K562 (cell line): ENCODE measurements around the gene NCAPD2. TPM values are rescaled to one million over a fixed set of nuclear protein-coding genes. Genes with fewer than 3 reads are reported as not detected.

Experiments used
- GTF3C2 ChIP-seq: IDR thresholded peaks from 3 replicates; pipeline ENCODE4 v1.6.1; 2011; ENCODE audit warnings: borderline replicate concordance, mild to moderate bottlenecking, moderate library complexity; ENCODE audit not compliant: insufficient read length; ENCODE audit errors: extremely low read depth
- NELFE ChIP-seq: IDR thresholded peaks from 2 replicates; pipeline ENCODE4 v1.6.1; 2011; ENCODE audit warnings: mild to moderate bottlenecking; ENCODE audit not compliant: insufficient read depth, insufficient read length
- PREB ChIP-seq: sonication (generic); formaldehyde crosslinking; IDR thresholded peaks from 2 replicates; pipeline ENCODE4 v1.8.1; 2023; ENCODE audit warnings: mild to moderate bottlenecking, missing genetic modification reagents
- REST ChIP-seq, 2 experiments: fragments of 450-650 bp; formaldehyde crosslinking in 1 of 2; IDR thresholded peaks; 2 replicates each; pipeline versions ENCODE4 v1.4.0 to v1.6.1; 2014 to 2020; ENCODE audit warnings: mild to moderate bottlenecking in 2 of 2, borderline replicate concordance in 1 of 2, low read depth in 1 of 2
- ZNF146 ChIP-seq: IDR thresholded peaks from one replicate; pipeline ENCODE4 v1.6.1; 2018; ENCODE audit warnings: missing compliant biosample characterization; ENCODE audit not compliant: unreplicated experiment
- ZNF668 ChIP-seq: fragments of 250-450 bp; sonication (Bioruptor Pico); IDR thresholded peaks from 2 replicates; pipeline ENCODE4 v1.8.0; 2022; ENCODE audit warnings: mild to moderate bottlenecking, inconsistent platforms
- polyA plus RNA-seq, 8 experiments: library from polyadenylated mRNA; depleted of rRNA in 4 of 8; stranded (reverse) in 5 of 8; unstranded in 3 of 8; fragments of >200 nt; fragmentation: Nextera tagmentation in 2 of 8; fragmentation: Illumina TruSeq in 1 of 8; extraction: Ambion mirVana in 2 of 8; extraction: Trizol in 1 of 8; gene quantifications; 2 replicates each; pipeline versions ENCODE4 v1.2.1 to v1.2.3, GENCODE V29; 2011 to 2014; ENCODE audit warnings: inconsistent platforms in 1 of 8, missing spikeins in 1 of 8
- total RNA-seq, 7 experiments: library from RNA; depleted of rRNA in 6 of 7; stranded (reverse); fragments of >200 nt in 6 of 7; fragmentation: Illumina TruSeq in 2 of 7; extraction: Trizol in 2 of 7; gene quantifications; 2 replicates each; pipeline versions ENCODE4 v1.2.1 to v1.2.3, GENCODE V29; 2011 to 2021; ENCODE audit warnings: low replicate concordance in 1 of 7
- TF ChIP-seq, protein P1 (sequence below): IDR thresholded peaks from 2 replicates; pipeline ENCODE4 v1.6.1; 2012; ENCODE audit warnings: low read depth, low read length, improper control_type of control experiment, borderline replicate concordance
- TF ChIP-seq, protein P2 (sequence below): fragments of 450-650 bp; IDR thresholded peaks from 2 replicates; pipeline ENCODE4 v1.7.0; 2016; ENCODE audit warnings: borderline replicate concordance

Gene NCAPD2
- total and polyA plus RNA-seq, 9 of the 15 experiments (the other 6 are each of a cell fraction or from before 2014, with no cell fraction given): 16.9 to 93.7 (median 68.3) TPM

- TF ChIP-seq PREB (CRISPR knock-in tag): no peak
- TF ChIP-seq, protein P1, sequence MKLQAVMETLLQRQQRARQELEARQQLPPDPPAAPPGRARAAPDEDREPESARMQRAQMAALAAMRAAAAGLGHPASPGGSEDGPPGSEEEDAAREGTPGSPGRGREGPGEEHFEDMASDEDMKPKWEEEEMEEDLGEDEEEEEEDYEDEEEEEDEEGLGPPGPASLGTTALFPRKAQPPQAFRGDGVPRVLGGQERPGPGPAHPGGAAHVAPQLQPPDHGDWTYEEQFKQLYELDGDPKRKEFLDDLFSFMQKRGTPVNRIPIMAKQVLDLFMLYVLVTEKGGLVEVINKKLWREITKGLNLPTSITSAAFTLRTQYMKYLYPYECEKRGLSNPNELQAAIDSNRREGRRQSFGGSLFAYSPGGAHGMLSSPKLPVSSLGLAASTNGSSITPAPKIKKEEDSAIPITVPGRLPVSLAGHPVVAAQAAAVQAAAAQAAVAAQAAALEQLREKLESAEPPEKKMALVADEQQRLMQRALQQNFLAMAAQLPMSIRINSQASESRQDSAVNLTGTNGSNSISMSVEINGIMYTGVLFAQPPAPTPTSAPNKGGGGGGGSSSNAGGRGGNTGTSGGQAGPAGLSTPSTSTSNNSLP: no peak
- no peak for TF ChIP-seq ZNF146 (CRISPR knock-in tag)
- TF ChIP-seq, protein P2, sequence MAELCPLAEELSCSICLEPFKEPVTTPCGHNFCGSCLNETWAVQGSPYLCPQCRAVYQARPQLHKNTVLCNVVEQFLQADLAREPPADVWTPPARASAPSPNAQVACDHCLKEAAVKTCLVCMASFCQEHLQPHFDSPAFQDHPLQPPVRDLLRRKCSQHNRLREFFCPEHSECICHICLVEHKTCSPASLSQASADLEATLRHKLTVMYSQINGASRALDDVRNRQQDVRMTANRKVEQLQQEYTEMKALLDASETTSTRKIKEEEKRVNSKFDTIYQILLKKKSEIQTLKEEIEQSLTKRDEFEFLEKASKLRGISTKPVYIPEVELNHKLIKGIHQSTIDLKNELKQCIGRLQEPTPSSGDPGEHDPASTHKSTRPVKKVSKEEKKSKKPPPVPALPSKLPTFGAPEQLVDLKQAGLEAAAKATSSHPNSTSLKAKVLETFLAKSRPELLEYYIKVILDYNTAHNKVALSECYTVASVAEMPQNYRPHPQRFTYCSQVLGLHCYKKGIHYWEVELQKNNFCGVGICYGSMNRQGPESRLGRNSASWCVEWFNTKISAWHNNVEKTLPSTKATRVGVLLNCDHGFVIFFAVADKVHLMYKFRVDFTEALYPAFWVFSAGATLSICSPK: no peak
- TF ChIP-seq REST (IDR thresholded peaks at IDR 0.05; ENCODE audit: borderline replicate concordance): peak; percentile 4; the same call in 1 of the 2 replicates
- no peak for TF ChIP-seq REST (CRISPR knock-in tag; IDR thresholded peaks at IDR 0.05; ENCODE audit: low read depth)
- TF ChIP-seq NELFE: no peak
- no peak for TF ChIP-seq GTF3C2
- no peak for TF ChIP-seq ZNF668 (CRISPR knock-in tag)
These were observed 38.4 kb downstream of the NCAPD2 start (continued) for GRCh38 chr12:6532051-6532926.
